Suppressor macrophage (primary cell): ENCODE measurements around the gene NEB.
"Not testable (repeated sequence)": the region's sequence is repeated elsewhere in the genome, so short reads cannot be mapped to it uniquely, and the experiment has no call there.

Source experiments
- DNase-seq, 4 experiments: peaks; one replicate each; pipeline ENCODE4 v3.0.0-alpha.2; 2020 to 2022

Gene NEB

DNA sequence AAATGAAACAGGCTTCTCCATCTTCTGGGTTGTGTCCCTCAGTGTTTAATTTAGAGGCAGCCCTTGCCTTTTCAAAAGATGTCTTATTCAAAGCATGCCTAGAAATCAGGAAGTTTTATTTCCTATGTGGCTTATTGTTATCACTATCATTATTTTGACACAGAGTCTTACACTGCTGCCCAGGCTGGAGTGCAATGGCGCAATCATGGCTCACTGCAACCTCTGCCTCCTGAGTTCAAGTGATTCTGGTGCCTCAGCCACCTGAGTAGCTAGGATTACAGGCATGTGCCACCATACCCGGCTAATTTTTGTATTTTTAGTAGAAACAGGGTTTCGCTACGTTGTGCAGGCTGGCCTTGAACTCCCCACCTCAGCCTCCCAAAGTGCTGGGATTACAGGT is 87.8 kb downstream of the NEB start:
- DNase-seq, result not testable (repeated sequence)

GRCh38 chr2:151644580-151644979 is 89.7 kb downstream of the NEB start:
- DNase-seq, result no peak

GRCh38 chr2:151641895-151642294 is 92.4 kb downstream of the NEB start:
- DNase-seq, result not testable (repeated sequence)

DNA sequence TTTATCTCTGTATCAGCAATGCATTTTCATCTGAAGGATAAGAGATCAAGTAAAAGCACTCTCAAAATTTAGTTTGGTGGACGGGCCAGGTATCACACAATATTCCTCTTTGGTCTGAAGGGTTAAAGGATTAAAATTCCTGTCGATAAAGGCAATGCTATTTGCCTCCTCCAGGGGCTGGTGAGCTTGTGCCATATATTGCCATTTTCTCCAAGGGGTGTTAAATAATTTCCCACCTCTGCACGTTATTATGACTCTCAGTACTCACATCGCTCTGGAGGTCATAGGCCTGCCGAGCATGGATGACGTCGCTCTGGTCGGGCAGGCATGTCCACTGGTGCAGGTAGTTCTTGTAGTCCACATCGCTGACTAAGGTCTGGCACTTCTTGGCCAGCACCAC is 94.2 kb downstream of the NEB start:
- DNase-seq, result no peak

GRCh38 chr2:151638990-151639389 is 95.3 kb downstream of the NEB start:
- peak in 2 of 4 experiments; percentile 27 to 55 for DNase-seq

- peak; percentile 6 to 63 (median 34) for DNase-seq
Observed at GRCh38 chr2:151638191-151638933, 95.9 kb downstream of the NEB start.

- DNase-seq, result peak; percentile 39 to 68 (median 56)
Observed at GRCh38 chr2:151637271-151637781, 97.0 kb downstream of the NEB start.

DNA sequence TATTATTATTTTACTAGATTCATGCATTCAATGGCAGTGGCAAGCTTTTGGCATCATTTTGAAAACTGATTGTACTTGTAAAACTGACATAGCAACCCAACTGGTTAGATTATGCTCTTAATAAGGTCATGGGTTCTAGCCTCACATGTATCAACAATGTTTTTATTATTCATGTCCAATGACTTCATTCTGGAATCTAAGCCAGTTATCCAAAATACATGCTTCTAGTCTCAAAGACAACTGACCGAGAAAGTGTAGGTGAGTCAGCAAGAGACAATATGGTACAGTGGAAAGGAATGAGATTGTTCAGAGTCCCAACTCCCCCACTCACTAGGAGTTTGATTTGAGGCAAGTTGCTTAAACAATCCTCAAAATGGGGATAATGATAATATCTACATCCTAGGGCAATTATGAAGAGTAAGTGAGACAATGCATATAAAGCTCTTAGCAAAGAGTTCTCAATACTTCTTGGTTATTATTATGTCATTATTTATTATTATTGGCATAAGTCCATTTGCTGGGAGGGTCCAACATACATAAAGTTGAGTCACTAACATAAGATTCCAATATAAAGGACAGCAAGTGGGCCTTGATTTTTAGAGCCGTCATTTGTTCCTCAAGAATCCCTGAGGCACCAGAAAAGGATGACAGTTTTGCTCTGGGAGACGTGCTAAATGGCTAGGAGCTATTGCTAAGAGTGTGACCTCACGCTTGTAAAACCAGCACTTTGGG is 99.4 kb downstream of the NEB start:
- DNase-seq, result no peak

- peak in 3 of 4 experiments; percentile 4 to 28 (median 21) for DNase-seq
Observed at GRCh38 chr2:151632993-151633565, 101.2 kb downstream of the NEB start.

- DNase-seq, result no peak
Observed at GRCh38 chr2:151630372-151630771, 103.9 kb downstream of the NEB start.

DNA sequence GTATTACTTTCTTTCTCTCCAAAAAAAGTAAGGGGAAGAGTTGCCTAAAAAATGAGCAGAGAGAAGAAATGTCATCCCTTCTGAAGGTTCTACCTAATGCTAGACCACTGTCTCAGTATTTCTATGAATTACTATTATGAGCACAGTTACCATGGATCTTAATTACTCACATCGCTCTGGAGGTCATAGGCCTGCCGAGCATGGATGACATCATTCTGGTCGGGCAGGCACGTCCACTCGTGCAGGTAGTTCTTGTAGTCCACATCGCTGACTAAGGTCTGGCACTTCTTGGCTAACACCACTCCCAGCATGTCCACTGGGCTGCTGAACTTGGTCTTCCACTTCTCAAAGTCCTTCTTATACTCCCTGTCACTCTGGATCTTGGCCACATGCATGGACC is 106.9 kb downstream of the NEB start:
- DNase-seq, result no peak

DNA sequence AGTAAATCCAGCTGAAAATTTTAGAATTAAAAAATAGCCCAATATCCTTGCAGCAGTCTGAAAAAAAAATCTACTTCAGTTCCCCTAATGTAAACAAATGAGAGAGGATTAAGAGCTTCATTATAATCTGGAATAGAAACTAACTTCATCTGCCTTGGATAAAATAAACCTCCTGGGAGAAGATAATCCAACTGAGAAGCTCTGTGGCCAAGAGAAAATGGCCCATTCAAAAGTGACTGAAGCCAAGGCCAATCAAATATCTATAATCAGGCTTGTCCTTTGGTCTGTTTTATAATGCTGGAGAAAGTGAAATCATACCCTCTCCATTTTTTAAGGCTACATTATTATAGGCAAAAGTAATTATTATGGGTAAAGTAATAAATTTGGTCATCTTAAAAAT is 110.0 kb downstream of the NEB start:
- no peak for DNase-seq

GRCh38 chr2:151623631-151624030 is 110.6 kb downstream of the NEB start:
- DNase-seq, result no peak

DNA sequence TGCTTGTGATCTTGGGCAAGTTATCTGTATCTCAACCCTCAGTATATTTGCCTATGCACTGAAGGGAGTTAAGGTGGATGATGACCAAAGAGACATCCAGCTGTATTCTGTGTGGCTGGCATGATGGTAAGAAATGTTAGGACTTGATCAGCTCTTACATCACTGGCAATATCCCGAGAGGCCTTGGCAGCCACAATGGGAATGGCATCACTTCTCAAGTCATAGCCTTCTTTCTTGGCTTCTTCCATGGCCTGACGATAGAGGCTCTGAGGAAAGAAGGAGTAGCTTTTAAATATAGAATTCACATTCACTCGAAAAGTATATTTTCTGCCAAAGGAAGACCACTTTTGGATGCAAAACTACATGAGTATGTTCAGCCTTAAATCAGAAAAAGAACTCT is 113.5 kb downstream of the NEB start:
- no peak for DNase-seq

GRCh38 chr2:151619337-151619989 is 114.8 kb downstream of the NEB start:
- DNase-seq, result peak in 1 of 4 experiments; percentile 35

DNA sequence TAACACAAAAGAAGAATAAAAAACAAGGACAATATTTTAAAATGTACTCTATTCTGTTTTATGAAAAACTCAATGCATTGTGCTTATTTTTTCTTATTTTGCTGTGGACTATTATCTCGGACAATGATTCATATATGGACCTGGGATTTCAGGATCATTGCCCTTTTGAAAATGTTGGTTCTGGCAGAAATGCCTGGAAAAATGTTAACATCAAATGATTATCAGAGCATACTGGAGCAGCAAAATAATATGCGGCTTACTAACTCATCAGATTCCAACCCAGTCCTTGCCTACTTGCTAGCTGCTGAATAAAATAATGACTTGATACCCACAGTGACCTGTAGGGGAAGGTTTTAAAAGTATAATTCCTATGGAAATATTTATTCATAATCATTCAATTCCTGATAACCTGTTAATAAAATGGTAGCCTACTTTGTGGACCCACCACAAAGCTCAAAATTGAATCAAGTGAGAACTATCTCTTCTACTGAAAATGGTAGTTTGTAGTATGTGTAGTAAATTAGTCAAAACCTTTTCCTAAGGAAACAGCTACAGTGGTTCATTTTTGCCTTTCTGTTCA is 117.4 kb downstream of the NEB start:
- no peak for DNase-seq

GRCh38 chr2:151614606-151615306 is 119.5 kb downstream of the NEB start:
- DNase-seq, result peak in 1 of 4 experiments; percentile 14

DNA sequence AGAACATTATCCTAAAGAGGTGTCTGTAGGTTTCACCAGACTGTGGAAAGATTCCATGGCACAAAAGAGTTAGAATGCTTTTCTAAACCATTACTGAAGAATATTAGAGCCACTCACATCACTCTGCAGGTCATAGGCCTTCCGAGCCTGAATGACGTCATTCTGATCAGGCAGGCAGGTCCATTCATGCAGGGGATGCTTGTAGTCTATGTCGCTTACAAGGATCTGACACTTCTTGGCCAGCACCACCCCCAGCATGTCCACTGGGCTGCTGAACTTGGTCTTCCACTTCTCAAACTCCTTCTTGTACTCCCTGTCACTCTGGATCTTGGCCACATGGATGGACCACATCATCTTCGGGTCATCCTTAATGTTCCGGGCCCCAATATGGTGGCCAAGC is 120.1 kb downstream of the NEB start:
- DNase-seq, result no peak

GRCh38 chr2:151611351-151611750 is 122.9 kb downstream of the NEB start:
- no peak for DNase-seq

GRCh38 chr2:151610310-151610709 is 124.0 kb downstream of the NEB start:
- DNase-seq, result no peak

GRCh38 chr2:151609705-151610104 is 124.6 kb downstream of the NEB start:
- DNase-seq, result no peak
